Measurements from ENCODE around the gene NADK2.

DNA sequence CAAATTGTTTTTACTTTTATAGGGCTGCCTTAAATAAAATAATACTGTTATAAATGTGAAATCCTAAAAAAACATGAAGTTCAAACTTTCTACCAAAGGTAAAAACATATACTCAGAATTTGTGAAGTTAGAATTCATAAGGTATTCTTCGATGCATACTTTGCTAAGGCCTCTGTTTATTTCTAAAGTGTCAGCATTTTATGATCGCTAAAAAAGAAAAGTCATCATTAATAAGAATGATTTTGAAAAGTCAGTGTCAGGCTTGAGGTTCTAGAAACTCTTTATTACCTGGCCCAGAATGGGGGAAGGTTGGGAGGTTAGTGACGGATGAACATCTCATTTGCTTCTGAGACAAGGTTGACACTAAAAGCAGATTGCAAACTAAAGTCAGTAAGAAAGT lies 26.2 kb upstream of the NADK2 start:
- TF ChIP-seq, protein P1, sequence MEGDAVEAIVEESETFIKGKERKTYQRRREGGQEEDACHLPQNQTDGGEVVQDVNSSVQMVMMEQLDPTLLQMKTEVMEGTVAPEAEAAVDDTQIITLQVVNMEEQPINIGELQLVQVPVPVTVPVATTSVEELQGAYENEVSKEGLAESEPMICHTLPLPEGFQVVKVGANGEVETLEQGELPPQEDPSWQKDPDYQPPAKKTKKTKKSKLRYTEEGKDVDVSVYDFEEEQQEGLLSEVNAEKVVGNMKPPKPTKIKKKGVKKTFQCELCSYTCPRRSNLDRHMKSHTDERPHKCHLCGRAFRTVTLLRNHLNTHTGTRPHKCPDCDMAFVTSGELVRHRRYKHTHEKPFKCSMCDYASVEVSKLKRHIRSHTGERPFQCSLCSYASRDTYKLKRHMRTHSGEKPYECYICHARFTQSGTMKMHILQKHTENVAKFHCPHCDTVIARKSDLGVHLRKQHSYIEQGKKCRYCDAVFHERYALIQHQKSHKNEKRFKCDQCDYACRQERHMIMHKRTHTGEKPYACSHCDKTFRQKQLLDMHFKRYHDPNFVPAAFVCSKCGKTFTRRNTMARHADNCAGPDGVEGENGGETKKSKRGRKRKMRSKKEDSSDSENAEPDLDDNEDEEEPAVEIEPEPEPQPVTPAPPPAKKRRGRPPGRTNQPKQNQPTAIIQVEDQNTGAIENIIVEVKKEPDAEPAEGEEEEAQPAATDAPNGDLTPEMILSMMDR (IDR thresholded peaks at IDR 0.05), result no peak
- TF ChIP-seq POLR2A (IDR thresholded peaks at IDR 0.05; ENCODE audit: low read depth), result no peak
